ENCODE results near the gene PDCD7.

GRCh38 chr15:65069779-65070546 is 63.6 kb downstream of the PDCD7 start:
- TF ChIP-seq, protein P1, sequence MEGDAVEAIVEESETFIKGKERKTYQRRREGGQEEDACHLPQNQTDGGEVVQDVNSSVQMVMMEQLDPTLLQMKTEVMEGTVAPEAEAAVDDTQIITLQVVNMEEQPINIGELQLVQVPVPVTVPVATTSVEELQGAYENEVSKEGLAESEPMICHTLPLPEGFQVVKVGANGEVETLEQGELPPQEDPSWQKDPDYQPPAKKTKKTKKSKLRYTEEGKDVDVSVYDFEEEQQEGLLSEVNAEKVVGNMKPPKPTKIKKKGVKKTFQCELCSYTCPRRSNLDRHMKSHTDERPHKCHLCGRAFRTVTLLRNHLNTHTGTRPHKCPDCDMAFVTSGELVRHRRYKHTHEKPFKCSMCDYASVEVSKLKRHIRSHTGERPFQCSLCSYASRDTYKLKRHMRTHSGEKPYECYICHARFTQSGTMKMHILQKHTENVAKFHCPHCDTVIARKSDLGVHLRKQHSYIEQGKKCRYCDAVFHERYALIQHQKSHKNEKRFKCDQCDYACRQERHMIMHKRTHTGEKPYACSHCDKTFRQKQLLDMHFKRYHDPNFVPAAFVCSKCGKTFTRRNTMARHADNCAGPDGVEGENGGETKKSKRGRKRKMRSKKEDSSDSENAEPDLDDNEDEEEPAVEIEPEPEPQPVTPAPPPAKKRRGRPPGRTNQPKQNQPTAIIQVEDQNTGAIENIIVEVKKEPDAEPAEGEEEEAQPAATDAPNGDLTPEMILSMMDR (IDR thresholded peaks at IDR 0.05; ENCODE audit: insufficient read depth, low read depth, low read length): no peak
- no peak for TF ChIP-seq EZH2 (IDR thresholded peaks at IDR 0.05; ENCODE audit: insufficient read depth, low read length)

All from astrocyte (in vitro differentiated cells and primary cell).